B cell (primary cell): Measurements from ENCODE around the gene ZNF304.

Experiments used
- EZH2 ChIP-seq: IDR thresholded peaks from 2 replicates; pipeline ENCODE4 v1.6.1; 2012; ENCODE audit warnings: borderline replicate concordance, low read depth, mild to moderate bottlenecking, moderate library complexity, low read length; ENCODE audit not compliant: insufficient read depth, poor library complexity, severe bottlenecking
- TF ChIP-seq, protein P1 (sequence below): fragments of 200-600 bp; IDR thresholded peaks from one replicate; pipeline ENCODE4 v1.8.0; 2022; ENCODE audit warnings: antibody characterized with exemption, mild to moderate bottlenecking

DNA sequence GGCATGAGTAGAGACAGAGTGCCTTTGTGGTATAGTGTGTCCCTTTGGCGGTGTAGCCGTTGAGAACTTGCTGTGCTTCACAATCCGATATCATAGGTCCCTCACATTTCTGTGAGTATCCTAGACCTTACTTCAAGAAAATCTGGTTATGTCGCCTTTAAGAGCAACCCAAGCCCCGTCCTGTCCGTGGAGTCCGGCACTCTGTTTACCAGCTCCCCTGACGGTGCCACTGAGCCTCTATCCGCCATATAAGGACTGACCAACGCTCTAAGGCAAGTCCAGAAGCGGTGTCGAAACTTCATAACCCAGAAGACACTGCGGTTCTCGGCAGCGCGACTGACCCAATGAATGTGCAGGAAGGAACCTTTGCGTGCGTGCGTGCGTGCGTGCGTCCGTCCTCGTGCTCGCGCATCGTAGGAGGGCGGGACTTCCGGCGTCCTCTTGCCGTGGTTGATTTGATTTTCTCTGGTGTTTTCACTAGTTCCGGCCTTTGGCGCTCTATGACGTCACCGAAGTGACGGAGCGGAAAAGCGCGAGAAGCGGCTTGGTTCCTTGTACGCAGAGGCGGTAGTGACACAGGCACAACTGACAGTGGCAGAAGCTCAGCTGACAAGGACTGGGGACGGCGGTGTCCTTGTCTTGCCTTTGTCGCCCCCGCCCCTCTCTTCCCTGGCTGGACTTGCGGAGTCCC is 12.1 kb downstream of the ZNF304 start, which contains the start of the genes TRAPPC2B and ZNF547:
- TF ChIP-seq, protein P1, sequence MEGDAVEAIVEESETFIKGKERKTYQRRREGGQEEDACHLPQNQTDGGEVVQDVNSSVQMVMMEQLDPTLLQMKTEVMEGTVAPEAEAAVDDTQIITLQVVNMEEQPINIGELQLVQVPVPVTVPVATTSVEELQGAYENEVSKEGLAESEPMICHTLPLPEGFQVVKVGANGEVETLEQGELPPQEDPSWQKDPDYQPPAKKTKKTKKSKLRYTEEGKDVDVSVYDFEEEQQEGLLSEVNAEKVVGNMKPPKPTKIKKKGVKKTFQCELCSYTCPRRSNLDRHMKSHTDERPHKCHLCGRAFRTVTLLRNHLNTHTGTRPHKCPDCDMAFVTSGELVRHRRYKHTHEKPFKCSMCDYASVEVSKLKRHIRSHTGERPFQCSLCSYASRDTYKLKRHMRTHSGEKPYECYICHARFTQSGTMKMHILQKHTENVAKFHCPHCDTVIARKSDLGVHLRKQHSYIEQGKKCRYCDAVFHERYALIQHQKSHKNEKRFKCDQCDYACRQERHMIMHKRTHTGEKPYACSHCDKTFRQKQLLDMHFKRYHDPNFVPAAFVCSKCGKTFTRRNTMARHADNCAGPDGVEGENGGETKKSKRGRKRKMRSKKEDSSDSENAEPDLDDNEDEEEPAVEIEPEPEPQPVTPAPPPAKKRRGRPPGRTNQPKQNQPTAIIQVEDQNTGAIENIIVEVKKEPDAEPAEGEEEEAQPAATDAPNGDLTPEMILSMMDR = no peak
- TF ChIP-seq EZH2 = no peak
